ENCODE results near the gene ANGEL2. TPM values are rescaled to one million over a fixed set of nuclear protein-coding genes. Genes with fewer than 3 reads are reported as not detected.

ANGEL2 gene
- total RNA-seq, 1 donor from 2014 or later: 55.2 TPM

GRCh38 chr1:212946872-212947271, 68.8 kb downstream of the ANGEL2 start:
- H3K9me3 ChIP-seq: no peaks in the 10 kb centered on the region
- H3K4me3 ChIP-seq: no peak overlapping the region
- H3K4me1 ChIP-seq: peaks cover 20% of the 10 kb centered on the region
- no peaks in the 10 kb centered on the region for H3K36me3 ChIP-seq
- TF ChIP-seq POLR2A (IDR thresholded peaks at IDR 0.05) (no peak), CTCF (IDR thresholded peaks at IDR 0.05) (no peak)
- intact Hi-C loops (cut with DNase I): no loop called here
- DNase-seq (ENCODE audit: extremely low spot score in 2 of 2): no peak
- no peak overlapping the region for H3K27ac ChIP-seq
- no peaks in the 10 kb centered on the region for H3K27me3 ChIP-seq

DNA sequence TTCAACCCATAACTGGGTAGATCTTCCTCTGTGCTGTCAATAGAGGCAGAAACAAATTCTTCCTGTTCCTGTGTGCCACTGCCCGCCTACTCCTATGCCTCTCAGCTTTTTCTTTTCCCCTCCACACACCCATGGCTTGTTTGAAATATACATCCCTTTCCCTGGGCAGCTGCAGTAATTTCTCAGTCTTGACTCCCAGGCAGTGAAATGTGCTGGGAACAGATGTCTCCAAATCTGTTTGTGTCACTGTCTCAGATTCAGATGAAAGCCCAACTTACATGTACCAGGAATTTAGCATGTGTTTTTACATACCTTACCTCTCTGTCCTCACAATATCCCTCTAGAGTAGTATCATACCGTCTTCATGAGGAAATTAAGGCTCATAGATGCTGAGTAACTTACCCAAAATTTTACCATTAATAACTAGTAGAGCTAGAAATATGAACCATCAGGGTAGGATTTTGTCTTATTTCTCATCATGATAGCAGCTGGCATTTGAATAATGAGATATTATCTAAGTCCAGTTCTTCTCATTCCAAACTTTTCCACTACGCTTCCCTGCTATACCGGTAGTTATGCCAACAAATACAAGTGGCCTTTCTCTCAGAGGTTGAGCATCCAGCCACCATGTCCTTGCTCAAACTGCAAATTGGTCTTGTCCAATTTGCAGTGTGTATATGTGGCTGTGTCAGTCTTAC, 70.1 kb downstream of the ANGEL2 start:
- Histone ChIP-seq H3K4me3 (no peak overlapping the region), H3K9me3 (no peaks in the 10 kb centered on the region), H3K27ac (no peak overlapping the region), H3K27me3 (no peaks in the 10 kb centered on the region), H3K4me1 (peaks cover 9% of the 10 kb centered on the region), H3K36me3 (no peaks in the 10 kb centered on the region)
- TF ChIP-seq POLR2AphosphoS5 (IDR thresholded peaks at IDR 0.05; ENCODE audit: insufficient read depth in 1 of 2, low read depth in 1 of 2) (no peak), CTCF (IDR thresholded peaks at IDR 0.05) (no peak), POLR2A (IDR thresholded peaks at IDR 0.05) (no peak)
- intact Hi-C loops (cut with DNase I): no loop called here
- DNase-seq (ENCODE audit: extremely low spot score in 2 of 2): no peak

DNA sequence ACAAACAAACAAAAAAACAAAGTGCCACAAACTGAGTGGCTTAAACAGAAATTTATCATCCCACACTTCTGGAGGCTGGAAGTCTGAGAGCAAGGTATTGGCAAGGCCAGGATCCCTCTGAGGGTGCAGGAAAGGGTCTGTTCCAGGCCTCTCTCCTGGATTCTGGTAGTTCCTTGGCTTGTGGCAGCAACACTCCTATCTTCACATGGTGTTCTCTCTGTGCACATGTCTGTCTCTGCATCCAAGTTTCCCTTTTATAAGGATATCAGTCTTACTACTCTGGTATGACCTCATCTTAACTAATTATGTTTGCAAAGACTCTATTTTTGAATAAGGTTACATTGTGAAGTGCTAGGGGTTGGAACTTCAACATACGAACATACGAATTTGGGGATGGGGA, 70.6 kb downstream of the ANGEL2 start:
- Histone ChIP-seq H3K9me3 (no peaks in the 10 kb centered on the region), H3K4me1 (peaks cover 6% of the 10 kb centered on the region), H3K4me3 (no peak overlapping the region), H3K36me3 (no peaks in the 10 kb centered on the region), H3K27ac (no peak overlapping the region), H3K27me3 (no peaks in the 10 kb centered on the region)
- intact Hi-C loops (cut with DNase I): no loop called here
- TF ChIP-seq CTCF (IDR thresholded peaks at IDR 0.05) (no peak), POLR2AphosphoS5 (IDR thresholded peaks at IDR 0.05; ENCODE audit: insufficient read depth in 1 of 2, low read depth in 1 of 2) (no peak), POLR2A (IDR thresholded peaks at IDR 0.05) (no peak)
- no peak for DNase-seq (ENCODE audit: extremely low spot score in 2 of 2)

DNA sequence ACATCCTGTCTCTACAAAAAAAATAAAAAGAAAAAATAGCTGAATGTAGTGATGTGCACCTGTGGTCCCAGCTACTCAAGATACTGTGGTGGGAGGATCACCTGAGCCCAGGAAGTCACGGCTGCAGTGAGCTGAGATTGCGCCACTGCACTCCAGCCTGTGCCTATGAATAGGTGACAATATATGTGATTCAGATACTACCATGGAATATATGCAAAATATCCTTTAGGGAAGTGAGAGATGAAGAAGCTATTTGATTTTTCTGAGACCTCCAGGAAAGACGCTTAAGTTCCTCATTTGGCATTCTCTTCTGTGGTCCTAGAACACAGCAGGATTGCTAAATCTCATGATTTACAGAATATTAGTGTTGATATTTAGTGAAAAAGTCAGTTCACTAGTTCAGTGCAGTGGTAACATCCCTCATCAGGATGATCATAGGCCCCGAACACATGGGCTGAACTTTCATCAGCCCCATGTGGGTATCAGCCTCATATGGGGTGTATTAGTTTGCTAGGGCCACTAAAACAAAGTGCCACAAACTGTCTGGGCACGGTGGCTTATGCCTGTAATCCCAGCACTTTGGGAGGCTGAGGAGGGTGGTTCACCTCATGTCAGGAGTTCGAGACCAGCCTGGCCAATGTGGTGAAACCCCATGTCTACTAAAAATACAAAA, 71.3 kb downstream of the ANGEL2 start:
- no peak for DNase-seq (ENCODE audit: extremely low spot score in 2 of 2)
- intact Hi-C loops (cut with DNase I): no loop called here
- TF ChIP-seq POLR2AphosphoS5 (IDR thresholded peaks at IDR 0.05; ENCODE audit: insufficient read depth in 1 of 2, low read depth in 1 of 2): no peak
- no peak for TF ChIP-seq CTCF (IDR thresholded peaks at IDR 0.05)
- TF ChIP-seq POLR2A (IDR thresholded peaks at IDR 0.05): no peak

GRCh38 chr1:212943393-212943710, 72.3 kb downstream of the ANGEL2 start:
- H3K9me3 ChIP-seq: no peaks in the 10 kb centered on the region
- H3K36me3 ChIP-seq: no peaks in the 10 kb centered on the region
- H3K27me3 ChIP-seq: no peaks in the 10 kb centered on the region
- no peaks in the 10 kb centered on the region for H3K4me1 ChIP-seq
- intact Hi-C loops (cut with DNase I): no loop called here
- H3K27ac ChIP-seq: no peak overlapping the region
- TF ChIP-seq POLR2A (IDR thresholded peaks at IDR 0.05) (no peak), CTCF (IDR thresholded peaks at IDR 0.05) (no peak), POLR2AphosphoS5 (IDR thresholded peaks at IDR 0.05; ENCODE audit: insufficient read depth in 1 of 2, low read depth in 1 of 2) (no peak)
- no peak for DNase-seq (ENCODE audit: extremely low spot score in 2 of 2)
- no peak overlapping the region for H3K4me3 ChIP-seq

More for the DNA sequence above, 71.3 kb downstream of the ANGEL2 start:
- Histone ChIP-seq H3K9me3 (no peaks in the 10 kb centered on the region), H3K36me3 (no peaks in the 10 kb centered on the region), H3K27ac (no peak overlapping the region), H3K4me3 (no peak overlapping the region), H3K27me3 (no peaks in the 10 kb centered on the region), H3K4me1 (no peaks in the 10 kb centered on the region)
